Gastroesophageal sphincter (tissue), 3 donors: ENCODE results near the gene INPP5A.

Experiments
- CTCF ChIP-seq, 4 experiments: fragments of 200-600 bp in 2 of 4; fragments of 450-650 bp in 2 of 4; sonication (generic) in 1 of 4; IDR thresholded peaks; one replicate each; pipeline ENCODE4 v1.5.1; 2017 to 2019; ENCODE audit warnings: antibody characterized with exemption in 4 of 4, mild to moderate bottlenecking in 2 of 4, moderate library complexity in 2 of 4
- EP300 ChIP-seq: sonication (generic); formaldehyde crosslinking; IDR thresholded peaks from one replicate; pipeline ENCODE4 v1.6.1; 2017; ENCODE audit warnings: antibody characterized with exemption, mild to moderate bottlenecking
- POLR2A ChIP-seq, 2 donors: fragments of 450-650 bp; IDR thresholded peaks; one replicate each; pipeline ENCODE4 v1.6.1; 2017; ENCODE audit warnings: antibody characterized with exemption in 2 of 2, mild to moderate bottlenecking in 2 of 2, moderate library complexity in 1 of 2
- POLR2AphosphoS5 ChIP-seq: sonication (generic); formaldehyde crosslinking; IDR thresholded peaks from one replicate; pipeline ENCODE4 v1.6.1; 2017; ENCODE audit warnings: antibody characterized with exemption

- TF ChIP-seq CTCF (IDR thresholded peaks at IDR 0.05) (no peak), POLR2A (IDR thresholded peaks at IDR 0.05) (no peak), EP300 (no peak), POLR2AphosphoS5 (no peak)
Measured at GRCh38 chr10:132592790-132593383, 55.3 kb downstream of the INPP5A start.
